Activated naive CD8-positive, alpha-beta T cell treated with anti-CD3 and anti-CD28 coated beads, Interleukin-2, amount 50 U/mL, for 24 hours (primary cell): ENCODE results near the gene NAA60.
"Not testable (repeated sequence)": the region's sequence is repeated elsewhere in the genome, so short reads cannot be mapped to it uniquely, and the experiment has no call there.

Source experiments
- ATAC-seq: fragments of 150-1000 bp; cut with Tn5 transposase; one replicate; pipeline ENCODE4 v1.10.0; 2021
- DNase-seq: peaks from one replicate; pipeline ENCODE4 v3.0.0; 2021
- H3K27ac Mint-ChIP-seq: one replicate; pipeline ENCODE4 v1.8.0; 2021; ENCODE audit warnings: mild to moderate bottlenecking, mixed read lengths
- H3K27me3 Mint-ChIP-seq: one replicate; pipeline ENCODE4 v1.8.0; 2021; ENCODE audit warnings: mixed read lengths
- H3K36me3 Mint-ChIP-seq: one replicate; pipeline ENCODE4 v1.8.0; 2021; ENCODE audit warnings: low read depth, mixed read lengths
- H3K4me1 Mint-ChIP-seq: one replicate; pipeline ENCODE4 v1.8.0; 2021; ENCODE audit warnings: mixed read lengths
- H3K4me3 Mint-ChIP-seq: one replicate; pipeline ENCODE4 v1.8.0; 2021; ENCODE audit warnings: mild to moderate bottlenecking, moderate library complexity, mixed read lengths
- H3K9me3 Mint-ChIP-seq: one replicate; pipeline ENCODE4 v1.8.0; 2021; ENCODE audit warnings: mixed read lengths

The NAA60 gene

DNA sequence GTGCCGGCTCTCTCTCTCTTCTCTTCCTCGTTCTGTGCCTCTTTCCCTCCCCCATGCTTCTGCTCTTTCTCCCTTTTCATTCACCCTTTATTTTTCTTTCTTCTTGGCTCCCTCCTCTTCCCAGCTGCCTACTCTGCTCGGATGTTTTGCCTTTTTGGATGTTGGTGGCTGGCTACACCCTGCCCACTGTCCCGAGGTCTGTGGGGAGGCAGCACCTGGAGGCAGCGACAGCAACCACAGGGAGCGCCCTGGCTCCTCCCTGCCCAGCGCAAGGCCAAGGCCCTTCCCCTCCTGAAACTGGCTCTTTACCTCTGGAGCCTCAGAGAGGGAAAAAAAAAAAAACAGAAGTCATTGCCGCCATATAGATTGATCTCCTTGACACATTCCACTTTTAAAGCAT, 77.4 kb downstream of the NAA60 start:
- peaks cover 15% of the 10 kb centered on the region for H3K36me3 Mint-ChIP-seq
- no peaks in the 10 kb centered on the region for H3K9me3 Mint-ChIP-seq
- H3K4me1 Mint-ChIP-seq = no peaks in the 10 kb centered on the region
- DNase-seq (no peak), ATAC-seq (no peak)
- no peaks in the 10 kb centered on the region for H3K27me3 Mint-ChIP-seq
- no peak overlapping the region for H3K4me3 Mint-ChIP-seq
- H3K27ac Mint-ChIP-seq = no peak overlapping the region

GRCh38 chr16:3523281-3523680, 79.8 kb downstream of the NAA60 start:
- no peaks in the 10 kb centered on the region for H3K9me3 Mint-ChIP-seq
- peaks cover 11% of the 10 kb centered on the region for H3K36me3 Mint-ChIP-seq
- DNase-seq = no peak
- no peaks in the 10 kb centered on the region for H3K27me3 Mint-ChIP-seq
- no peak overlapping the region for H3K4me3 Mint-ChIP-seq
- H3K4me1 Mint-ChIP-seq = no peaks in the 10 kb centered on the region
- ATAC-seq = no peak
- no peak overlapping the region for H3K27ac Mint-ChIP-seq

- H3K27ac Mint-ChIP-seq = no peak overlapping the region
- H3K9me3 Mint-ChIP-seq = no peaks in the 10 kb centered on the region
- no peak overlapping the region for H3K4me3 Mint-ChIP-seq
- ATAC-seq = no peak
- no peaks in the 10 kb centered on the region for H3K27me3 Mint-ChIP-seq
- H3K36me3 Mint-ChIP-seq = peaks cover 7% of the 10 kb centered on the region
- no peaks in the 10 kb centered on the region for H3K4me1 Mint-ChIP-seq
- DNase-seq = no peak
Measured at GRCh38 chr16:3525951-3526350, 82.5 kb downstream of the NAA60 start.

- H3K36me3 Mint-ChIP-seq, H3K4me1 Mint-ChIP-seq, H3K4me3 Mint-ChIP-seq, H3K27ac Mint-ChIP-seq, H3K27me3 Mint-ChIP-seq, ATAC-seq, H3K9me3 Mint-ChIP-seq: not testable (repeated sequence)
- DNase-seq = peak; percentile 74
Measured at GRCh38 chr16:3527216-3527829, 83.8 kb downstream of the NAA60 start.

DNA sequence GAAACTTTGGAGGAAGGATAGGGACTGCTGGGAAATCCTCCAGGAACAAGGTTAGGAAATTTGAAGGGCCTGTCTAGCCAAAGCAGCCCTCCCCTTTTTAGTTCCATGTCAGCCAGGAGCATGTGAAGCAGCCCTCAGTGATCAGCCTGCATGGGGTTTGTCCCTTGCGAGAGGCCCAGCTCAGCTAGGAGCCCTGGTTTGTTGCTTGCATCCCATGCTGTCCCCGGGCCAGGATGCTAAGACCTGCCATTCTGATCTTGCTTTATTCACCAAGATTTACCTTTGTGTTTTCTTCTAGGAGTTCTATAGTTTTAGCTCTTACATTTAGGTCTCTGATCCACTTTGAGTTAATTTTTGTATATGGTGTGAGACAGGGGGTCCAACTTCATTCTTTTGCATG, 84.9 kb downstream of the NAA60 start:
- no peaks in the 10 kb centered on the region for H3K4me1 Mint-ChIP-seq
- peaks cover 8% of the 10 kb centered on the region for H3K36me3 Mint-ChIP-seq
- no peak for ATAC-seq
- H3K9me3 Mint-ChIP-seq = no peaks in the 10 kb centered on the region
- H3K4me3 Mint-ChIP-seq = no peak overlapping the region
- no peak for DNase-seq
- no peak overlapping the region for H3K27ac Mint-ChIP-seq
- H3K27me3 Mint-ChIP-seq = no peaks in the 10 kb centered on the region

DNA sequence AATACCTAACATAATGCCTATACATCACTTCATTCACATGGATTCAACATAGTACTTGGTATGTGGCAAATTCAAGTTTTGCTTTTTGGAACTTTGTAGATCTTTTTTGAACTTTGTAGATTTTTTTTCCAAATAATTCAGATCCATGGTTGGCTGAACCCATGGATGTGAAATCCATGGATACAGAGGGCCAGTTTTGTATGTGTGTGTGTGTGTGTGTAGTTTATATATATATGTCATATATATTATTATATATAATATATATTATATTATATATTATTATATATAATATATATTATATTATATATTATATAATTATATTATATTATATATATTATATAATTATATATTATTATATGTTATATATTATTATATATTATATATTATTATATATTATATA, 85.7 kb downstream of the NAA60 start:
- DNase-seq (no peak), ATAC-seq (no peak)
- H3K27me3 Mint-ChIP-seq = no peaks in the 10 kb centered on the region
- no peak overlapping the region for H3K4me3 Mint-ChIP-seq
- peaks cover 8% of the 10 kb centered on the region for H3K36me3 Mint-ChIP-seq
- H3K4me1 Mint-ChIP-seq = no peaks in the 10 kb centered on the region
- H3K9me3 Mint-ChIP-seq = no peaks in the 10 kb centered on the region
- no peak overlapping the region for H3K27ac Mint-ChIP-seq

DNA sequence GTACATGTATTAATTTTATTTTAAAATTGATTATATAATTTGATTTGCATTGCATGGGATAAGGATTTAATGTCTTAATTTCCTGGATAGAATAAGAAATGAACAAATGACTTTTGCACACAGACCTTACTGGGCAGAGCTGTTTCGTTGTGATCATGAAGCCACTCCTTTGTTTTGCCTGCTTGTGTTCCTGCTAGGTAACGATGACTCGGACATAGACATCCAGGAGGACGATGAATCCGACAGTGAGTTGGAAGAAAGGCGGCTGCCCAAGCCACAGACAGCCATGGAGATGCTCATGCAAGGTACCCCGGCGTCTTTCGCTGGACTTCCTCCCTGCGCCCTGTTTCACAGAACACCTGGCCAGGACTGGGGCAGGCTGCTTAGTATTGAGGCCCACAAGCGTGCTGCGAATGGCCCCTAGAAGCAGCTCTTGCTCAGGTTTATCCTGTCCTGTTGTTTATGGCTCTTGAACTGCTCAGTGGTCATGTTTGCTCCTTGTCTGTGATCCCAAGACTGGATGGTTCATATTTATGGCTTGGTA, 87.0 kb downstream of the NAA60 start:
- Mint-ChIP-seq H3K4me3 (no peak overlapping the region), H3K27me3 (no peaks in the 10 kb centered on the region), H3K4me1 (no peaks in the 10 kb centered on the region), H3K27ac (no peak overlapping the region), H3K9me3 (no peaks in the 10 kb centered on the region), H3K36me3 (peaks cover 8% of the 10 kb centered on the region)
- no peak for ATAC-seq
- DNase-seq = no peak

DNA sequence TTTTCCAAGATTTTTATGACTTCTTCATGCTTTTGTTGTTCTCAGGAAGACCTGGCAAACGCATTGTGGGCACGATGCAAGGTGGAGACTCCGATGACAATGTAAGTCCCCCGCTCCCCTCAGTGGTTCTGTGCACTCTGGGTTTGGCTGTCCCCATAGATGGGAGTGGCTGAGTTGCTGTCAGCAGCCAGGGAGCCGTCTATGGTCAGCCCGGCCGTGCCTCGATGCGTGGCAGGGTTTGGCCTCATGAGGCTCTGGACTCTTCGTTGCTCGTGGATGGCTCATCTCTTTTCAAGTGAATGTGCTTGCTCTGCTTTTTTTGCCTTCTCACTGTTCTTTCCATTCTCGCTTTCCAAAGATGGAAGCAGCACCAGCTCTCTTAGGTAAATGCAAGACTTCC, 89.3 kb downstream of the NAA60 start:
- Mint-ChIP-seq H3K36me3 (peaks cover 11% of the 10 kb centered on the region), H3K9me3 (no peaks in the 10 kb centered on the region), H3K4me3 (no peak overlapping the region), H3K4me1 (no peaks in the 10 kb centered on the region), H3K27me3 (no peaks in the 10 kb centered on the region), H3K27ac (no peak overlapping the region)
- no peak for ATAC-seq
- no peak for DNase-seq

DNA sequence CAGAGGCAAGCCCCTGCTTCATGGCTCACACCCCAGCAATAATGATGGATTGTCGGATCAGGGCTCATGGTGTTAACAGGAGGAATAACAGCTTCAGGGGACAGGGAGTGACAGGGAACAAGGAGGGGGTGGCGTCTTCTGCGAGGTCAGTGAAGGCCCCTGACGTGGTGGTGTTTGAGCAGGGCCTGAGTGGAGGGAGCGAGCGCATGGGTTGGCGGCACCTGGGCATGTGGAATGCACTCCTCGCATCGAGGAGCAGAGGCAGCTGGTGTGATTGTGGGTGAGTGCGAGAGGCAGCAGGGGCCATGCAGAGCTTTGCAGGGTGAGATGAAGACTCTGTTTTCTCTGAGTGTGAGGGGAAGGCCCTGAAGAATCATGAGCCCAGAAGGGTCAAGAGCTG, 90.6 kb downstream of the NAA60 start:
- no peaks in the 10 kb centered on the region for H3K27me3 Mint-ChIP-seq

DNA sequence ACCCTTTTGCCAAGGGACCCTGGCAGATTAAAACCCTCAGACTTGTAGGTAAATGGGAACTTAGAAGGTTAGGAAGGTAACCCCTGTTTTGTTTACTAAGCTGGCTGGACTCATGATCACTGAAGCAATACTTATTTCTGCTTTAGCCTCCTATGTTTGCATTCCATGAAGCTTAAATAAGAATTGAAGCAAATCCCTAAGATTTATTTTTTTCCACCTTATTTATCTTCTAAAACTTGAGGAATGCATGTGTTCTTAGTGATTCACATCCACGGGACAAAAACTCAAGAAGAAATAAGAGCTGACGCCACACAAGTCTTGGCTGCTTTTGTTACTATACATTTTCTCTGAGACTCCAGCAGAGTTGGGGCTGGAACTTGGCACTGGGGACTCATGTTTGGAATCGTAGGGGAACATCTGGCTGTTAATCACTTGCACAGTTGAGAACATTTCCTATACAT, 92.8 kb downstream of the NAA60 start:
- Mint-ChIP-seq H3K27ac (no peak overlapping the region), H3K9me3 (no peaks in the 10 kb centered on the region)
- ATAC-seq = no peak

More for the DNA sequence above, 90.6 kb downstream of the NAA60 start:
- DNase-seq (no peak), ATAC-seq (no peak)
- H3K36me3 Mint-ChIP-seq = peaks cover 10% of the 10 kb centered on the region
- H3K4me1 Mint-ChIP-seq = no peaks in the 10 kb centered on the region
- H3K27ac Mint-ChIP-seq = no peak overlapping the region
- no peak overlapping the region for H3K4me3 Mint-ChIP-seq
- no peaks in the 10 kb centered on the region for H3K9me3 Mint-ChIP-seq

More for the DNA sequence above, 92.8 kb downstream of the NAA60 start:
- Mint-ChIP-seq H3K36me3 (peaks cover 17% of the 10 kb centered on the region), H3K4me3 (no peak overlapping the region), H3K27me3 (no peaks in the 10 kb centered on the region), H3K4me1 (no peaks in the 10 kb centered on the region)
- DNase-seq = no peak
